ENCODE data around the gene ISLR. TPM values are rescaled to one million over a fixed set of nuclear protein-coding genes. Genes with fewer than 3 reads are reported as not detected.

The ISLR gene
- polyA plus RNA-seq, 1 donor (not counting 4 experiments of a cell fraction or from before 2014, with no cell fraction given), result not detected

- FAIRE-seq, result no peak
Observed at GRCh38 chr15:74137537-74137894, 36.0 kb upstream of the ISLR start.

GRCh38 chr15:74138642-74139041 is 34.9 kb upstream of the ISLR start:
- Histone ChIP-seq H3K36me3 (ENCODE audit: control insufficient read depth in 2 of 2, extremely low read depth in 1 of 2, insufficient read depth in 2 of 2, low read length in 2 of 2) (no peaks in the 10 kb centered on the region), H3K4me3 (ENCODE audit: control insufficient read depth in 2 of 3, extremely low read depth in 1 of 3, insufficient read depth in 2 of 3, low read depth in 1 of 3, low read length in 3 of 3) (no peak overlapping the region), H3K9me1 (ENCODE audit: control insufficient read depth, extremely low read depth, insufficient read depth, low read length) (no peaks in the 10 kb centered on the region), H3K27me3 (ENCODE audit: control insufficient read depth, extremely low read depth, insufficient read depth, low read length) (peaks cover 56% of the 10 kb centered on the region), H3K4me1 (ENCODE audit: control insufficient read depth, extremely low read depth, insufficient read depth, low read length) (peaks cover 7% of the 10 kb centered on the region), H3K79me2 (ENCODE audit: control insufficient read depth, insufficient read depth, low read length) (no peaks in the 10 kb centered on the region), H2AFZ (ENCODE audit: control insufficient read depth, low read length) (no peak overlapping the region), H3K9ac (ENCODE audit: control insufficient read depth, extremely low read depth, insufficient read depth, low read length) (no peak overlapping the region), H3K9me3 (ENCODE audit: control insufficient read depth, low read depth, low read length) (no peaks in the 10 kb centered on the region), H4K20me1 (ENCODE audit: control insufficient read depth, extremely low read depth, insufficient read depth, low read length) (peaks cover 2% of the 10 kb centered on the region), H3K27ac (ENCODE audit: control insufficient read depth, insufficient read depth, low read length) (no peak overlapping the region), H3K4me2 (ENCODE audit: control insufficient read depth, extremely low read depth, insufficient read depth, low read depth, low read length) (no peak overlapping the region)
- no peak for DNase-seq (ENCODE audit: low read depth, low spot score)
- TF ChIP-seq CTCF (optimal IDR thresholded peaks at IDR 0.05 in 1 of 3, IDR thresholded peaks at IDR 0.05 in 1 of 3, conservative IDR thresholded peaks at IDR 0.05 in 1 of 3; ENCODE audit: extremely low read depth in 1 of 3, insufficient read depth in 2 of 3, low read length in 3 of 3) (no peak), EZH2 (IDR thresholded peaks at IDR 0.05; ENCODE audit: low read length) (no peak)
- FAIRE-seq, result no peak
- dilution Hi-C loops (cut with MboI; ENCODE audit: extremely low pct_ligation_motif_present, low sequenced_read_pairs), result no loop called here

More at GRCh38 chr15:74137537-74137894, 36.0 kb upstream of the ISLR start:
- DNase-seq (ENCODE audit: low read depth, low spot score), result no peak
- Histone ChIP-seq H4K20me1 (ENCODE audit: control insufficient read depth, extremely low read depth, insufficient read depth, low read length) (peaks cover 2% of the 10 kb centered on the region), H3K79me2 (ENCODE audit: control insufficient read depth, insufficient read depth, low read length) (no peaks in the 10 kb centered on the region), H3K36me3 (ENCODE audit: control insufficient read depth in 2 of 2, extremely low read depth in 1 of 2, insufficient read depth in 2 of 2, low read length in 2 of 2) (no peaks in the 10 kb centered on the region), H3K4me2 (ENCODE audit: control insufficient read depth, extremely low read depth, insufficient read depth, low read depth, low read length) (no peak overlapping the region), H3K27ac (ENCODE audit: control insufficient read depth, insufficient read depth, low read length) (no peak overlapping the region), H3K9me1 (ENCODE audit: control insufficient read depth, extremely low read depth, insufficient read depth, low read length) (no peaks in the 10 kb centered on the region), H3K9me3 (ENCODE audit: control insufficient read depth, low read depth, low read length) (no peaks in the 10 kb centered on the region), H3K9ac (ENCODE audit: control insufficient read depth, extremely low read depth, insufficient read depth, low read length) (no peak overlapping the region), H2AFZ (ENCODE audit: control insufficient read depth, low read length) (no peak overlapping the region), H3K4me1 (ENCODE audit: control insufficient read depth, extremely low read depth, insufficient read depth, low read length) (peaks cover 7% of the 10 kb centered on the region), H3K27me3 (ENCODE audit: control insufficient read depth, extremely low read depth, insufficient read depth, low read length) (peaks cover 67% of the 10 kb centered on the region), H3K4me3 (ENCODE audit: control insufficient read depth in 2 of 3, extremely low read depth in 1 of 3, insufficient read depth in 2 of 3, low read depth in 1 of 3, low read length in 3 of 3) (no peak overlapping the region)
- TF ChIP-seq EZH2 (IDR thresholded peaks at IDR 0.05; ENCODE audit: low read length), result no peak
- TF ChIP-seq CTCF (optimal IDR thresholded peaks at IDR 0.05 in 1 of 3, IDR thresholded peaks at IDR 0.05 in 1 of 3, conservative IDR thresholded peaks at IDR 0.05 in 1 of 3; ENCODE audit: extremely low read depth in 1 of 3, insufficient read depth in 2 of 3, low read length in 3 of 3), result no peak
- dilution Hi-C loops (cut with MboI; ENCODE audit: extremely low pct_ligation_motif_present, low sequenced_read_pairs), result no loop called here

All from keratinocyte (primary cell).